Endothelial cell of hepatic sinusoid (primary cell): ENCODE data around the gene SNCAIP.
"Not testable (repeated sequence)": the region's sequence is repeated elsewhere in the genome, so short reads cannot be mapped to it uniquely, and the experiment has no call there.

Experiments
- in situ Hi-C: cut with HindIII; loops from 2 replicates; pipeline ENCODE4 v1.10.0; 2017; ENCODE audit warnings: low sequenced_read_pairs

SNCAIP gene

GRCh38 chr5:122354293-122354692 lies 42.3 kb downstream of the SNCAIP start:
- in situ Hi-C loops = no loop called here

GRCh38 chr5:122355324-122355723 lies 43.3 kb downstream of the SNCAIP start:
- in situ Hi-C loops = no loop called here

- in situ Hi-C loops = no loop called here
These were observed 44.8 kb downstream of the SNCAIP start for GRCh38 chr5:122356855-122357254.

- in situ Hi-C loops = no loop called here
These were observed 46.4 kb downstream of the SNCAIP start for GRCh38 chr5:122358372-122358979.

GRCh38 chr5:122362361-122362760 lies 50.3 kb downstream of the SNCAIP start:
- in situ Hi-C loops = no loop called here

GRCh38 chr5:122363623-122364022 lies 51.6 kb downstream of the SNCAIP start:
- in situ Hi-C loops = no loop called here

GRCh38 chr5:122366501-122366900 lies 54.5 kb downstream of the SNCAIP start:
- in situ Hi-C loops = no loop called here

GRCh38 chr5:122367456-122367855 lies 55.4 kb downstream of the SNCAIP start:
- in situ Hi-C loops = no loop called here

- in situ Hi-C loops = no loop called here
These were observed 56.6 kb downstream of the SNCAIP start for GRCh38 chr5:122368510-122369251.

- in situ Hi-C loops = no loop called here
These were observed 57.3 kb downstream of the SNCAIP start for GRCh38 chr5:122369253-122369815.

GRCh38 chr5:122371511-122372151 lies 59.6 kb downstream of the SNCAIP start:
- in situ Hi-C loops = no loop called here

GRCh38 chr5:122374110-122374509 lies 62.1 kb downstream of the SNCAIP start:
- in situ Hi-C loops = no loop called here

GRCh38 chr5:122375801-122376200 lies 63.8 kb downstream of the SNCAIP start:
- in situ Hi-C loops = no loop called here

GRCh38 chr5:122376250-122376649 lies 64.2 kb downstream of the SNCAIP start:
- in situ Hi-C loops = no loop called here

- in situ Hi-C loops = no loop called here
These were observed 65.0 kb downstream of the SNCAIP start for GRCh38 chr5:122377026-122377425.

- in situ Hi-C loops = not testable (repeated sequence)
These were observed 70.9 kb downstream of the SNCAIP start for GRCh38 chr5:122382938-122383337.

- in situ Hi-C loops = no loop called here
These were observed 72.8 kb downstream of the SNCAIP start for GRCh38 chr5:122384739-122385235.

GRCh38 chr5:122385286-122385685 lies 73.2 kb downstream of the SNCAIP start:
- in situ Hi-C loops = no loop called here

GRCh38 chr5:122385808-122386207 lies 73.8 kb downstream of the SNCAIP start:
- in situ Hi-C loops = no loop called here

GRCh38 chr5:122390154-122390553 lies 78.1 kb downstream of the SNCAIP start:
- in situ Hi-C loops = no loop called here

- in situ Hi-C loops = no loop called here
These were observed 78.7 kb downstream of the SNCAIP start for GRCh38 chr5:122390694-122391093.

GRCh38 chr5:122391621-122392020 lies 79.6 kb downstream of the SNCAIP start:
- in situ Hi-C loops = no loop called here
